Measurements from ENCODE around the gene ZNF764. TPM values are rescaled to one million over a fixed set of nuclear protein-coding genes. Genes with fewer than 3 reads are reported as not detected.

The ZNF764 gene
- total RNA-seq, 2 experiments from 2014 or later = 9.7 to 10.4 TPM

DNA sequence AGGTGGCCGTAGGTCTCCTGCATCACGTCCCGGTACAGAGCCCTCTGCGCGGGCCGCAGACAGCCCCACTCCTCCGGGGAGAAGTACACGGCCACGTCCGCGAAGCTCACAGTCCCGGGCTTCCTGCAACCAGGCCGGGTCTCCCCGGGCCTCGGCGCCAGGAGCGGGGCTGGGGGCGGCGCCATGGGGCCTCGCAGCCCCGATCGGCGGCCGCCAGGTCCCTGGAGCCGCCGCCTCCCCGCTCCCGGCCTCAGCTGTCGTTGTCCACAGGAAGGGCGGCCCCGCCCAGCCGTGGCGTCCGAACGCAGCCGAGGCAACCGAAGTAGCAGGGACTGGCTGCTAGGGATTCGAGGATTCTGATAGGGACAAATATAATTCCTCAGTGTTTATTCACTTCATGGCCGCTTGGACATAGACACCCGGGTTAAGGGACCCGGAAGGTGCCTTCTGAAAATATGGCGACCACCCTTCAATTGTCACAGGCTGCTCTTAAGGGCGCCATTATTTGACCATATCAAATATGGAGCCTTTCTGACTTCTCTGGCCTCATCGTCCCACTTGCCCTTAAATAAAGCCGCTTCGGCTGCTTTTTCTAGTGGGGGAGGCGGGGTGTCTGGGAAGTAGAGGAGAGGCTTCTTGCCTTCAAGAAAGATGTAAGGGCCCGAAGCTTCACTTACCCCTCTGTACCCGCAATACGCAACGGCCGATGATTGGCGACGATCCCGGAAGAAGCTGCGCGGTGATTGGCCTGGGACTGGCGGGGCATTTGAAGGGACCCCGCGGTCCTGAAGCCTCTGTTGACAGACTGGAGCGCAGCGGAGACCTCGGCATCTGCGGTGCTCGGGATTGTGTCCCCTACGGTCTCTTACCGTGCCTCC is 13.5 kb upstream of the ZNF764 start, which contains the start of gene ZNF688:
ZNF688 (minus strand) TSS at position 270 of the 878 bp plus-strand sequence; CDS start at position 185, 85 bp downstream.
- TF ChIP-seq, protein P1, sequence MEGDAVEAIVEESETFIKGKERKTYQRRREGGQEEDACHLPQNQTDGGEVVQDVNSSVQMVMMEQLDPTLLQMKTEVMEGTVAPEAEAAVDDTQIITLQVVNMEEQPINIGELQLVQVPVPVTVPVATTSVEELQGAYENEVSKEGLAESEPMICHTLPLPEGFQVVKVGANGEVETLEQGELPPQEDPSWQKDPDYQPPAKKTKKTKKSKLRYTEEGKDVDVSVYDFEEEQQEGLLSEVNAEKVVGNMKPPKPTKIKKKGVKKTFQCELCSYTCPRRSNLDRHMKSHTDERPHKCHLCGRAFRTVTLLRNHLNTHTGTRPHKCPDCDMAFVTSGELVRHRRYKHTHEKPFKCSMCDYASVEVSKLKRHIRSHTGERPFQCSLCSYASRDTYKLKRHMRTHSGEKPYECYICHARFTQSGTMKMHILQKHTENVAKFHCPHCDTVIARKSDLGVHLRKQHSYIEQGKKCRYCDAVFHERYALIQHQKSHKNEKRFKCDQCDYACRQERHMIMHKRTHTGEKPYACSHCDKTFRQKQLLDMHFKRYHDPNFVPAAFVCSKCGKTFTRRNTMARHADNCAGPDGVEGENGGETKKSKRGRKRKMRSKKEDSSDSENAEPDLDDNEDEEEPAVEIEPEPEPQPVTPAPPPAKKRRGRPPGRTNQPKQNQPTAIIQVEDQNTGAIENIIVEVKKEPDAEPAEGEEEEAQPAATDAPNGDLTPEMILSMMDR (IDR thresholded peaks at IDR 0.05) = no peak
- H3K9me3 Mint-ChIP-seq = no peaks in the 10 kb centered on the region
- peak; percentile 81 for ATAC-seq
- peaks cover 43% of the 10 kb centered on the region for H3K4me1 Mint-ChIP-seq (ENCODE audit: low read depth)
- ChIA-PET CTCF (interaction anchor here (0.7 to 2.6 kb wide), 12 partner anchors 10 to 207 kb away, joined by 3 to 22 read pairs (median 5); partner anchors contain the start of genes DCTPP1, ZNF747 and ZNF764), POLR2A (interaction anchor here (0.6 to 3.3 kb wide), 28 partner anchors 9 to 609 kb away, joined by 3 to 42 read pairs (median 4); partner anchors contain the start of genes CD2BP2, DCTPP1, FUS and ITGAL)
- intact Hi-C loops (cut with micrococcal nuclease) = no loop called here
- H3K36me3 Mint-ChIP-seq (ENCODE audit: low read depth) = peaks cover 3% of the 10 kb centered on the region
- peak within 1 kb of the TSS; percentile 93 for H3K27ac Mint-ChIP-seq
- H3K27me3 Mint-ChIP-seq = no peaks in the 10 kb centered on the region
- peak; percentile 96 for DNase-seq
- H3K4me3 Mint-ChIP-seq = peak within 1 kb of the TSS; percentile 92

DNA sequence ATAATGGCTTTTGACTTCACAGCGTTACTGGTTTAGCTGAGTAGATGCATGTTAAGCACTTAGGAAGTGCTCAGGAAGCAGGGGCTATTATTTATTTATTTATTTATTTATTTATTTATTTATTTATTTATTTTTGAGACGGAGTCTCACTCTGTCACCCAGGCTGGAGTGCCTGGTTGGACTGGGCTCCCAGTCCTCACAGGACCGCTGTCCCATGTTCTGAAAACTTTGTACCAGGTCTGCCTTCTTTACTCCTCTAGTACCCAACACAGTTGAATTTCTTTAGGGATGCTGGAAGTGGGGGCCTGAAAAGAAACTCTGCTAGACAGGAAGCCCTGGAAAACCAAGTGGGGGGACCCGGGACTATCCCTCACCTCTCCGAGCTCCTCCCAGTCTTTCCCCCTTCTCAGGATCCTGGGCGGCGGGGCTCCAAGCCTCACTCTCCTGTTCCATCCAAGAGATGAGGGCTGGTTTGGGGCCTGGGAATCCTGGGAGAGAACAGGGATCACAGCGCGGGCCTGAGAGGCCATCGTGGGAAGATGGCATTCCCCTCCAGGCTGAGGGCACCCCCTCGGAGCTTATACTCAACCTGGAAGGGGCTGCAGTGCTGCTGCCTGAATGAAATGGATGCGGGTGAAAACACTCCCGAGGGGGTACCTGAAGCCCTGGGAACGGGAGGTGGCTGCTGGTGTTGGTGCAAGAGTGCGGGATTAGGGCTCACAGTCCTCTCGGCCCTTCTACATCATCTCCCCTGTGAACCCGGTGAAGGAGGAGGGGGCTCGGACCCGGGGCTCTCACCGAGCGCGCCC is 12.7 kb upstream of the ZNF764 start:
- ChIA-PET CTCF (interaction anchor here (1.1 to 2.6 kb wide), 5 partner anchors 13 to 141 kb away, joined by 4 to 22 read pairs (median 12); partner anchors contain the start of genes DCTPP1, ZNF747 and ZNF764), POLR2A (interaction anchor here (0.6 to 3.3 kb wide), 19 partner anchors 8 to 609 kb away, joined by 3 to 42 read pairs (median 4); partner anchors contain the start of genes DCTPP1, FUS, ITGAL and ZNF747)
- Mint-ChIP-seq H3K4me1 (ENCODE audit: low read depth) (peaks cover 45% of the 10 kb centered on the region), H3K36me3 (ENCODE audit: low read depth) (peaks cover 3% of the 10 kb centered on the region), H3K9me3 (no peaks in the 10 kb centered on the region), H3K27me3 (no peaks in the 10 kb centered on the region), H3K27ac (peak overlapping the region; percentile 91), H3K4me3 (peak overlapping the region; percentile 92)
- intact Hi-C loops (cut with micrococcal nuclease) = no loop called here
- TF ChIP-seq, protein P1 (IDR thresholded peaks at IDR 0.05) = no peak
- ATAC-seq = no peak
- no peak for DNase-seq

DNA sequence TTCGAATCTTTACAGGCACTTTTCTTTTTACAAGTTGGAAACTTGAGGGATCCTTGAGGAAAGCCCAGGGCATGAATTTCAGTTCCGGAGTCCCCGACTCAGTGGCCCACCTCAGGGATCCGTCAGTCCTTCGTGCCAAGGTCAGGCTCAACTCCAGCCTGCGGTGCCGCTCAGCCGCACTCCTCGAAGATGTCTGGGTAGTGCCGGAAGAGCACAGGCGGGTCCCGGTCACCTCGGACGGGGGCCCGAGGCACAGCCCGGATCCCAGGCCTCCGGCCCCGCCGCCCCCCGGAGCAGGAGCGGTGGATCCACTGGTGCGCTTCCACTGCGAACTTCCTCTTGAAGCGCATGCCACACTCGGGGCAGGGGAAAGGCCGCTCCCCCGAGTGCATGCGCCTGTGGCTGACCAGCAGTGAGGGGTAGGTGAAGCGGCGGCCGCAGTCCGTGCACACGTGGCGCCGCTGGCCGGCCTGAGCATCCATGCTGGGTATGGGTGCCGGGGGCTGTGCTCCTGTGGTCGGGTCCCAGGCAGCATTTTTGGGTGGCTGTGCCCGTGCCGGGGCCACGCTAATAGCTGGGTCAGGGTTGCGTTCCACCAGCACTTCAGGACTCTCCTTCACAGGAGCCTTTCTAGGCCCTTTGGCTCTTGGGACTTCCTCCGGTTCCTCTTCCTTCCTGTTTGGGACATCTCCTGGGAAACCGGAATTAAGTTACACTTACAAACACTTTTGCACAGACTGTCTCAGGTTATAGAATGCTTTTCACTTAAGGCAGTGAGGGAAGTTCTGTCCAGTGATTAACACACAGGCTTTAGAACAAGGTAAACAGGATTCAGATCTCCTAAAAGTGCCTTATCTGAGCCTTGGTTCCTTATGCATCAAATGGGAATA is 11.8 kb upstream of the ZNF764 start:
- Mint-ChIP-seq H3K4me3 (peak overlapping the region; percentile 92), H3K9me3 (no peaks in the 10 kb centered on the region), H3K27ac (no peak overlapping the region), H3K27me3 (no peaks in the 10 kb centered on the region), H3K4me1 (ENCODE audit: low read depth) (peaks cover 44% of the 10 kb centered on the region), H3K36me3 (ENCODE audit: low read depth) (peaks cover 3% of the 10 kb centered on the region)
- ATAC-seq (no peak), DNase-seq (no peak)
- ChIA-PET POLR2A (interaction anchor here (0.6 to 3.3 kb wide), 9 partner anchors 12 to 610 kb away, joined by 3 to 42 read pairs (median 4); partner anchors contain the start of genes DCTPP1, FUS, ZNF747 and ZNF764), CTCF (interaction anchor here (2.6 kb wide), 1 partner anchor 35 kb away, joined by 22 read pairs; the partner anchor contains the start of gene ZNF747)
- intact Hi-C loops (cut with micrococcal nuclease) = no loop called here
- TF ChIP-seq, protein P1 (IDR thresholded peaks at IDR 0.05) = no peak

DNA sequence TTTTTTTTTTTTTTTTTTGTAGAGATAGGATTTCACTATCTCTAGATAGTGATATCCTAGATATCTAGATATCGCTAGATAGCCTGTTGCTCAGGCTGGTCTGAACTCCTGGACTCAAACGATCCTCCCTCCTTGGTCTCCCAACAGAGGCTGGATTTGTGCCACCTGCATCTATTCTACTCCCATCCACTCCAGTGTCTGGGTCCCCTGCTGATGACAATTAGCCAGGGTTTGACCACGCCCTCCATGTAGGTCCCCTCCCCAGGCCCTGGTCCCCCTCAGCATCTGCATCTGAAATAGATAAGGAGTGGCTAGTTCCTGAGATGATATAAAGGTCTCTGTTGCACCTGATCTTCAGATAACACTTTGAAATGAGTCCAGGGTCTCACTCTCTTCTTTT is 11.1 kb upstream of the ZNF764 start:
- ATAC-seq (no peak), DNase-seq (no peak)
- Mint-ChIP-seq H3K36me3 (ENCODE audit: low read depth) (peaks cover 3% of the 10 kb centered on the region), H3K27me3 (no peaks in the 10 kb centered on the region), H3K9me3 (no peaks in the 10 kb centered on the region), H3K4me1 (ENCODE audit: low read depth) (peaks cover 39% of the 10 kb centered on the region), H3K4me3 (no peak overlapping the region), H3K27ac (no peak overlapping the region)
- TF ChIP-seq, protein P1 (IDR thresholded peaks at IDR 0.05) = no peak
- ChIA-PET CTCF (interaction anchor here (1.2 to 2.7 kb wide), 2 partner anchors 11 to 35 kb away, joined by 4 to 16 read pairs; partner anchors contain the start of genes ZNF747 and ZNF764), POLR2A (interaction anchor here (1.2 to 4.0 kb wide), 3 partner anchors 11 to 95 kb away, joined by 3 to 35 read pairs (median 27); partner anchors contain the start of genes ZNF747 and ZNF764)
- intact Hi-C loops (cut with micrococcal nuclease) = no loop called here
